ENCODE data around the gene DBP. TPM values are rescaled to one million over a fixed set of nuclear protein-coding genes. Genes with fewer than 3 reads are reported as not detected.
A peak's percentile ranks its signal among the peaks of the same experiment; 100 is the strongest.

The DBP gene
- total RNA-seq, 2 donors from 2014 or later = 2.8 to 5.9 TPM

- Histone ChIP-seq H3K27ac (peak overlapping the region; percentile 97 to 98), H3K27me3 (no peaks in the 10 kb centered on the region), H3K36me3 (no peaks in the 10 kb centered on the region), H3K4me1 (peaks cover 0 to 62% of the 10 kb centered on the region in 2 donors), H3K4me3 (peak overlapping the region; percentile 49 to 78), H3K9me3 (no peaks in the 10 kb centered on the region)
- no peak for DNase-seq (ENCODE audit: low spot score)
- TF ChIP-seq, protein P1, sequence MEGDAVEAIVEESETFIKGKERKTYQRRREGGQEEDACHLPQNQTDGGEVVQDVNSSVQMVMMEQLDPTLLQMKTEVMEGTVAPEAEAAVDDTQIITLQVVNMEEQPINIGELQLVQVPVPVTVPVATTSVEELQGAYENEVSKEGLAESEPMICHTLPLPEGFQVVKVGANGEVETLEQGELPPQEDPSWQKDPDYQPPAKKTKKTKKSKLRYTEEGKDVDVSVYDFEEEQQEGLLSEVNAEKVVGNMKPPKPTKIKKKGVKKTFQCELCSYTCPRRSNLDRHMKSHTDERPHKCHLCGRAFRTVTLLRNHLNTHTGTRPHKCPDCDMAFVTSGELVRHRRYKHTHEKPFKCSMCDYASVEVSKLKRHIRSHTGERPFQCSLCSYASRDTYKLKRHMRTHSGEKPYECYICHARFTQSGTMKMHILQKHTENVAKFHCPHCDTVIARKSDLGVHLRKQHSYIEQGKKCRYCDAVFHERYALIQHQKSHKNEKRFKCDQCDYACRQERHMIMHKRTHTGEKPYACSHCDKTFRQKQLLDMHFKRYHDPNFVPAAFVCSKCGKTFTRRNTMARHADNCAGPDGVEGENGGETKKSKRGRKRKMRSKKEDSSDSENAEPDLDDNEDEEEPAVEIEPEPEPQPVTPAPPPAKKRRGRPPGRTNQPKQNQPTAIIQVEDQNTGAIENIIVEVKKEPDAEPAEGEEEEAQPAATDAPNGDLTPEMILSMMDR (IDR thresholded peaks at IDR 0.05) = no peak
Observed at GRCh38 chr19:48635966-48636858, 967 bp downstream of the DBP start.

DNA sequence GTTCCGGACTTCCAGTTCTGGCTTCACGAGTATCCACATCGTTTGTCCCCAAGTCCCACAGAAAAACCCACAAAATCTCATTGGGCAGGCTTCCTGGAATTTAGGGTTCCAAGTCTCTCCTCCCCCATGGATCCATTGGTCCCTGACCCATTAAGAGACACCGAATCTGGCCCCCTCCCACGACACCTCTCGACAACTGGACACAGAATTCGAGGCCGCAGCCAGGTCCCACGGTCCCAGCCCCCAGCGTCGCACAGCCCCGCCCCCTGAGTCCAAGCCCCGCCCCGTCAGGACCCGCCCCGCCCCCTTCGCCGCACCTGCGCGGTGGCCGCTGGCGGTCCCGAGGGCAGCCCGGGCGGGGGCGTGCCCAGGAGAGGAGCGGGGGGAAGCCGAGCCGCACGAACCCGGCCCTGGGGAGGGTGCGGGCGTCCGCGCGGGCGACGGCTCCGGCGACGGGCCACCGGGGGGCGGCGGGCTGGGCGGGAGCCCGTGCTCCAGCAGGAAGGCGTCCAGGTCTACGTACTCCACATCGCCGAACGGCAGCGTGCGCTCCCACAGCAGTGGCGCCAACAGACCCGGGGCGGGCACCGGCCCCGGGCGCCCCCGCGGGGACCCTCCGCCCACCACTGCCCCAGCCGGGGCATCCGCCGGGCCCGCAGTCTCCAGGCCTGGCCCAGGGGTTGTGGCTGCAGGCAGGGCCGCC, 1.8 kb downstream of the DBP start:
- Histone ChIP-seq H3K27me3 (no peaks in the 10 kb centered on the region), H3K4me1 (peaks cover 0 to 70% of the 10 kb centered on the region in 2 donors), H3K4me3 (peak overlapping the region; percentile 49 to 78), H3K27ac (peak overlapping the region; percentile 97 to 98), H3K36me3 (no peaks in the 10 kb centered on the region), H3K9me3 (no peaks in the 10 kb centered on the region)
- DNase-seq (ENCODE audit: low spot score) = no peak
- TF ChIP-seq, protein P1 (IDR thresholded peaks at IDR 0.05) = no peak

GRCh38 chr19:48634424-48635262, 2.5 kb downstream of the DBP start:
- H3K4me1 ChIP-seq = peaks cover 0 to 78% of the 10 kb centered on the region in 2 donors
- H3K27me3 ChIP-seq = no peaks in the 10 kb centered on the region
- peak overlapping the region; percentile 3 to 78 for H3K4me3 ChIP-seq
- TF ChIP-seq, protein P1 (IDR thresholded peaks at IDR 0.05) = no peak
- no peaks in the 10 kb centered on the region for H3K36me3 ChIP-seq
- H3K9me3 ChIP-seq = no peaks in the 10 kb centered on the region
- DNase-seq (ENCODE audit: low spot score) = peak; percentile 98
- peak overlapping the region; percentile 97 to 98 for H3K27ac ChIP-seq

DNA sequence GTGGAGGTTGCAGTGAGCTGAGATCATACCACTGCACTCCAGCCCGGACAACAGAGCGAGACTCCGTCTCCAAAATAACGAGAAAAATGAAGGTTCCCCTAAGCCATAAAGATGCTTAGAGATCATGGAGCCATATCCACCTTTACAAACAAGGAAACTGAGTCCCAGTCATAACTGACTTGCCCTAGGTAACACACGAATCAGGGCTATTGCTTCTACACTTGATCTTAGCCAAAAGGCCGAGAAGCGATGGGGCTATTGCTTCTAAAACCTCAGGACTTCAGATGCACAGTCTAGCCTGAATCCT, 3.2 kb downstream of the DBP start:
- H3K27me3 ChIP-seq = no peaks in the 10 kb centered on the region
- DNase-seq (ENCODE audit: low spot score) = no peak
- no peaks in the 10 kb centered on the region for H3K9me3 ChIP-seq
- H3K4me3 ChIP-seq = peak overlapping the region in 1 of 2 donors; percentile 78
- TF ChIP-seq, protein P1 (IDR thresholded peaks at IDR 0.05) = no peak
- peaks cover 0 to 80% of the 10 kb centered on the region in 2 donors for H3K4me1 ChIP-seq
- H3K27ac ChIP-seq = peak overlapping the region; percentile 97 to 98
- H3K36me3 ChIP-seq = no peaks in the 10 kb centered on the region

GRCh38 chr19:48633148-48634035, 3.8 kb downstream of the DBP start:
- no peak for DNase-seq (ENCODE audit: low spot score)
- peak overlapping the region in 1 of 2 donors; percentile 78 for H3K4me3 ChIP-seq
- TF ChIP-seq, protein P1 (IDR thresholded peaks at IDR 0.05) = no peak

More at GRCh38 chr19:48633148-48634035, 3.8 kb downstream of the DBP start:
- Histone ChIP-seq H3K4me1 (peaks cover 0 to 75% of the 10 kb centered on the region in 2 donors), H3K9me3 (no peaks in the 10 kb centered on the region), H3K36me3 (no peaks in the 10 kb centered on the region), H3K27ac (peak overlapping the region; percentile 97 to 98), H3K27me3 (no peaks in the 10 kb centered on the region)
